HCT116 (cell line): Measurements from ENCODE around the gene RBFOX2.

Source experiments
- POLR2A ChIP-seq: IDR thresholded peaks from 2 replicates; pipeline ENCODE4 v1.7.0; 2011; ENCODE audit warnings: borderline replicate concordance; ENCODE audit not compliant: insufficient read depth, insufficient read length; ENCODE audit errors: extremely low read depth
- POLR2AphosphoS5 ChIP-seq: IDR thresholded peaks from 2 replicates; pipeline ENCODE4 v1.6.1; 2011; ENCODE audit warnings: mild to moderate bottlenecking, low read depth, low read length, moderate library complexity
- TF ChIP-seq, protein P1 (sequence below), 3 experiments: fragments of 200-600 bp in 1 of 3; sonication (generic) in 1 of 3; IDR thresholded peaks in 2 of 3; conservative IDR thresholded peaks in 1 of 3; 2 replicates each; pipeline ENCODE4 v1.5.1; 2012 to 2017; ENCODE audit warnings: low read depth in 2 of 3, low read length in 2 of 3, antibody characterized with exemption in 1 of 3, borderline replicate concordance in 1 of 3, control low read depth in 1 of 3, mild to moderate bottlenecking in 1 of 3, mixed read lengths in 1 of 3, mixed run types in 1 of 3, moderate library complexity in 1 of 3; ENCODE audit not compliant: insufficient read depth in 1 of 3

DNA sequence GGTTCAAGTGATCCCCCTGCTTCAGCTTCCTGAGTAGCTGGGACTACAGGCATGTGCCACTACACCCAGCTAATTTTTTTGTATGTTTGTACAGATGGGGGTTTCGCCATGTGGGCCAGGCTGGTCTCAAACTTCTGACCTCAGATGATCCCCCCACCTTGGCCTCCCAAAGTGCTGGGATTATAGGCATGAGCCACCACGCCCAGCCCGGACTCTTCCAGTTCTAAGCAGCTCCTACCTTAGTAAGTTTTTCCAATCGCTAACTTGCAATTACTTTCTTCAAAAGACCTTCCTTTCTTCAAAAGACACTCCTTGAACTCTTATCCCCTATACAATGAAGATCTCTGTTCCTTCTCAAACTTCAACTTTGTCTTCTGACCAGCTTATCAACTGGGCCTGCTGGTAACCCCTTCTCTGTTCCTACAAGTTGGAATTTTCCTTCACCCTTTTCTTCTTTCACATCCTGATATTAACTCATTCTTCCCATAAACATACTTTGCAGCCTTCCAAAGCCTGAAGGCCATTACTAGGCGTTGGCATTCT, 25.8 kb downstream of the RBFOX2 start:
- TF ChIP-seq, protein P1, sequence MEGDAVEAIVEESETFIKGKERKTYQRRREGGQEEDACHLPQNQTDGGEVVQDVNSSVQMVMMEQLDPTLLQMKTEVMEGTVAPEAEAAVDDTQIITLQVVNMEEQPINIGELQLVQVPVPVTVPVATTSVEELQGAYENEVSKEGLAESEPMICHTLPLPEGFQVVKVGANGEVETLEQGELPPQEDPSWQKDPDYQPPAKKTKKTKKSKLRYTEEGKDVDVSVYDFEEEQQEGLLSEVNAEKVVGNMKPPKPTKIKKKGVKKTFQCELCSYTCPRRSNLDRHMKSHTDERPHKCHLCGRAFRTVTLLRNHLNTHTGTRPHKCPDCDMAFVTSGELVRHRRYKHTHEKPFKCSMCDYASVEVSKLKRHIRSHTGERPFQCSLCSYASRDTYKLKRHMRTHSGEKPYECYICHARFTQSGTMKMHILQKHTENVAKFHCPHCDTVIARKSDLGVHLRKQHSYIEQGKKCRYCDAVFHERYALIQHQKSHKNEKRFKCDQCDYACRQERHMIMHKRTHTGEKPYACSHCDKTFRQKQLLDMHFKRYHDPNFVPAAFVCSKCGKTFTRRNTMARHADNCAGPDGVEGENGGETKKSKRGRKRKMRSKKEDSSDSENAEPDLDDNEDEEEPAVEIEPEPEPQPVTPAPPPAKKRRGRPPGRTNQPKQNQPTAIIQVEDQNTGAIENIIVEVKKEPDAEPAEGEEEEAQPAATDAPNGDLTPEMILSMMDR (IDR thresholded peaks at IDR 0.05 in 2 of 3, conservative IDR thresholded peaks at IDR 0.05 in 1 of 3; ENCODE audit: borderline replicate concordance in 1 of 3, insufficient read depth in 1 of 3, low read depth in 2 of 3, low read length in 2 of 3), result no peak
- TF ChIP-seq POLR2A (no peak), POLR2AphosphoS5 (no peak)
